ENCODE results near the gene MRGPRE. TPM values are rescaled to one million over a fixed set of nuclear protein-coding genes. Genes with fewer than 3 reads are reported as not detected.

Gene MRGPRE
- total RNA-seq, 1 experiment from 2014 or later = not detected

GRCh38 chr11:3200388-3201111 lies 31.7 kb downstream of the MRGPRE start:
- ATAC-seq (no peak), DNase-seq (ENCODE audit: low spot score) (no peak)
- CTCF ChIA-PET = interaction anchor here (1.0 to 1.9 kb wide), 2 partner anchors 62 to 140 kb away, joined by 3 to 5 read pairs; no protein-coding TSS in a partner anchor
- Mint-ChIP-seq H3K27ac (no peak overlapping the region), H3K27me3 (ENCODE audit: low read depth) (peaks cover 42% of the 10 kb centered on the region), H3K9me3 (no peaks in the 10 kb centered on the region), H3K36me3 (no peaks in the 10 kb centered on the region), H3K4me3 (no peak overlapping the region), H3K4me1 (peaks cover 10% of the 10 kb centered on the region)
- POLR2A ChIA-PET = no interaction called here
- TF ChIP-seq KAT7 (CRISPR knock-in tag; IDR thresholded peaks at IDR 0.05; ENCODE audit: borderline replicate concordance) (no peak), ZNF423 (CRISPR knock-in tag; IDR thresholded peaks at IDR 0.05) (no peak), NR1H2 (CRISPR knock-in tag; IDR thresholded peaks at IDR 0.05) (no peak), ZNF512 (CRISPR knock-in tag; IDR thresholded peaks at IDR 0.05; ENCODE audit: borderline replicate concordance) (no peak), EMX1 (CRISPR knock-in tag; IDR thresholded peaks at IDR 0.05) (no peak), ZBTB21 (CRISPR knock-in tag; IDR thresholded peaks at IDR 0.05; ENCODE audit: borderline replicate concordance) (no peak), ESRRA (CRISPR knock-in tag; IDR thresholded peaks at IDR 0.05; ENCODE audit: borderline replicate concordance) (no peak), ZNF121 (CRISPR knock-in tag; IDR thresholded peaks at IDR 0.05) (no peak), SMAD4 (CRISPR knock-in tag; IDR thresholded peaks at IDR 0.05) (no peak), NFE2L1 (CRISPR knock-in tag; IDR thresholded peaks at IDR 0.05) (no peak), FOXJ3 (CRISPR knock-in tag; IDR thresholded peaks at IDR 0.05; ENCODE audit: borderline replicate concordance) (no peak), ATF1 (CRISPR knock-in tag; IDR thresholded peaks at IDR 0.05) (no peak), ZNF671 (CRISPR knock-in tag; IDR thresholded peaks at IDR 0.05) (no peak), FOXK1 (CRISPR knock-in tag; IDR thresholded peaks at IDR 0.05) (no peak)
- TF ChIP-seq, protein P1, sequence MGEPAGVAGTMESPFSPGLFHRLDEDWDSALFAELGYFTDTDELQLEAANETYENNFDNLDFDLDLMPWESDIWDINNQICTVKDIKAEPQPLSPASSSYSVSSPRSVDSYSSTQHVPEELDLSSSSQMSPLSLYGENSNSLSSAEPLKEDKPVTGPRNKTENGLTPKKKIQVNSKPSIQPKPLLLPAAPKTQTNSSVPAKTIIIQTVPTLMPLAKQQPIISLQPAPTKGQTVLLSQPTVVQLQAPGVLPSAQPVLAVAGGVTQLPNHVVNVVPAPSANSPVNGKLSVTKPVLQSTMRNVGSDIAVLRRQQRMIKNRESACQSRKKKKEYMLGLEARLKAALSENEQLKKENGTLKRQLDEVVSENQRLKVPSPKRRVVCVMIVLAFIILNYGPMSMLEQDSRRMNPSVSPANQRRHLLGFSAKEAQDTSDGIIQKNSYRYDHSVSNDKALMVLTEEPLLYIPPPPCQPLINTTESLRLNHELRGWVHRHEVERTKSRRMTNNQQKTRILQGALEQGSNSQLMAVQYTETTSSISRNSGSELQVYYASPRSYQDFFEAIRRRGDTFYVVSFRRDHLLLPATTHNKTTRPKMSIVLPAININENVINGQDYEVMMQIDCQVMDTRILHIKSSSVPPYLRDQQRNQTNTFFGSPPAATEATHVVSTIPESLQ (CRISPR knock-in tag; IDR thresholded peaks at IDR 0.05) = no peak
- TF ChIP-seq, protein P2, sequence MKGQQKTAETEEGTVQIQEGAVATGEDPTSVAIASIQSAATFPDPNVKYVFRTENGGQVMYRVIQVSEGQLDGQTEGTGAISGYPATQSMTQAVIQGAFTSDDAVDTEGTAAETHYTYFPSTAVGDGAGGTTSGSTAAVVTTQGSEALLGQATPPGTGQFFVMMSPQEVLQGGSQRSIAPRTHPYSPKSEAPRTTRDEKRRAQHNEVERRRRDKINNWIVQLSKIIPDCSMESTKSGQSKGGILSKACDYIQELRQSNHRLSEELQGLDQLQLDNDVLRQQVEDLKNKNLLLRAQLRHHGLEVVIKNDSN (CRISPR knock-in tag; IDR thresholded peaks at IDR 0.05) = no peak
- TF ChIP-seq, protein P3, sequence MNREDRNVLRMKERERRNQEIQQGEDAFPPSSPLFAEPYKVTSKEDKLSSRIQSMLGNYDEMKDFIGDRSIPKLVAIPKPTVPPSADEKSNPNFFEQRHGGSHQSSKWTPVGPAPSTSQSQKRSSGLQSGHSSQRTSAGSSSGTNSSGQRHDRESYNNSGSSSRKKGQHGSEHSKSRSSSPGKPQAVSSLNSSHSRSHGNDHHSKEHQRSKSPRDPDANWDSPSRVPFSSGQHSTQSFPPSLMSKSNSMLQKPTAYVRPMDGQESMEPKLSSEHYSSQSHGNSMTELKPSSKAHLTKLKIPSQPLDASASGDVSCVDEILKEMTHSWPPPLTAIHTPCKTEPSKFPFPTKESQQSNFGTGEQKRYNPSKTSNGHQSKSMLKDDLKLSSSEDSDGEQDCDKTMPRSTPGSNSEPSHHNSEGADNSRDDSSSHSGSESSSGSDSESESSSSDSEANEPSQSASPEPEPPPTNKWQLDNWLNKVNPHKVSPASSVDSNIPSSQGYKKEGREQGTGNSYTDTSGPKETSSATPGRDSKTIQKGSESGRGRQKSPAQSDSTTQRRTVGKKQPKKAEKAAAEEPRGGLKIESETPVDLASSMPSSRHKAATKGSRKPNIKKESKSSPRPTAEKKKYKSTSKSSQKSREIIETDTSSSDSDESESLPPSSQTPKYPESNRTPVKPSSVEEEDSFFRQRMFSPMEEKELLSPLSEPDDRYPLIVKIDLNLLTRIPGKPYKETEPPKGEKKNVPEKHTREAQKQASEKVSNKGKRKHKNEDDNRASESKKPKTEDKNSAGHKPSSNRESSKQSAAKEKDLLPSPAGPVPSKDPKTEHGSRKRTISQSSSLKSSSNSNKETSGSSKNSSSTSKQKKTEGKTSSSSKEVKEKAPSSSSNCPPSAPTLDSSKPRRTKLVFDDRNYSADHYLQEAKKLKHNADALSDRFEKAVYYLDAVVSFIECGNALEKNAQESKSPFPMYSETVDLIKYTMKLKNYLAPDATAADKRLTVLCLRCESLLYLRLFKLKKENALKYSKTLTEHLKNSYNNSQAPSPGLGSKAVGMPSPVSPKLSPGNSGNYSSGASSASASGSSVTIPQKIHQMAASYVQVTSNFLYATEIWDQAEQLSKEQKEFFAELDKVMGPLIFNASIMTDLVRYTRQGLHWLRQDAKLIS (CRISPR knock-in tag; IDR thresholded peaks at IDR 0.05; ENCODE audit: borderline replicate concordance) = no peak

Measured in WTC11 (cell line).